ENCODE measurements around the gene HELZ2.

DNA sequence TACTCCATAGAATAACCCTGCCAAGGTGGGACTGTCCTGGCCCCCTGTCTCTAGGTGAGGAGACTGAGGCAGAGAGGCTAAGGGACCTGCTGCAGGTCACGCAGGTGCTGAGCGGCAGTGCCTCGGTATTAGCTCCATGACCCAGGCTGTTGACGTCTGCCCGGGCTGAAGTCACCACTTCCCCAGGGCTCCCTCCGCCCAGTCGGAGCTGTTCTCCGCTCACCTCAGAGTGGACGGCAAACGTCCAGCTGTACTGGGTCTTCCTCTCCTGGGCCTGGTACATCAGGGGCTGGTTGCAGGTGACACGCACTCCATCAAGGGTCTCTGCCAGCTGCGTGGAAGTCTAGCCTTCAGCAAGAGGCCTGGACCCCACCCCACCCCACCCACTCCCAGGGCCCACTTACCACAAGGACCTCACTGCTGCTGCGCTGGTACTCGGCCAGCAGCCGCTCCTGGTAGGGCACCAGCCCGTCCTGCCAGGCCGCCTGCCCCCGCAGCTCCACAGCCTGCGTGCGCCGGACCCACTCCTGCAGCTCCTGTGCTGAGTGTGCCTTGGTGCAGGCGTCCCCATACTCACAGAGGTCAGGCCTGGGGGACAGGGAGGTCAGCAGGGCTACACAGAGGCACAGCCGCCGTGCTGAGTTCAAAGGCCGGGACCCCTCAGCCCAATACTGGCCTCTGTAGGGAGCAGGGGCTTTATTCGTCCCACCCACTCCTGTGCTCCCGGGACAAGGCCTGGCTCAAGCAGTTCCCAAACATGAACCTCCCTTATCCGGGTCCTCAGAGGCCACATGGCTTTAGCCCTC, 3.6 kb downstream of the HELZ2 start:
- TF ChIP-seq, protein P1, sequence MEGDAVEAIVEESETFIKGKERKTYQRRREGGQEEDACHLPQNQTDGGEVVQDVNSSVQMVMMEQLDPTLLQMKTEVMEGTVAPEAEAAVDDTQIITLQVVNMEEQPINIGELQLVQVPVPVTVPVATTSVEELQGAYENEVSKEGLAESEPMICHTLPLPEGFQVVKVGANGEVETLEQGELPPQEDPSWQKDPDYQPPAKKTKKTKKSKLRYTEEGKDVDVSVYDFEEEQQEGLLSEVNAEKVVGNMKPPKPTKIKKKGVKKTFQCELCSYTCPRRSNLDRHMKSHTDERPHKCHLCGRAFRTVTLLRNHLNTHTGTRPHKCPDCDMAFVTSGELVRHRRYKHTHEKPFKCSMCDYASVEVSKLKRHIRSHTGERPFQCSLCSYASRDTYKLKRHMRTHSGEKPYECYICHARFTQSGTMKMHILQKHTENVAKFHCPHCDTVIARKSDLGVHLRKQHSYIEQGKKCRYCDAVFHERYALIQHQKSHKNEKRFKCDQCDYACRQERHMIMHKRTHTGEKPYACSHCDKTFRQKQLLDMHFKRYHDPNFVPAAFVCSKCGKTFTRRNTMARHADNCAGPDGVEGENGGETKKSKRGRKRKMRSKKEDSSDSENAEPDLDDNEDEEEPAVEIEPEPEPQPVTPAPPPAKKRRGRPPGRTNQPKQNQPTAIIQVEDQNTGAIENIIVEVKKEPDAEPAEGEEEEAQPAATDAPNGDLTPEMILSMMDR (IDR thresholded peaks at IDR 0.05) = no peak
- no peak for TF ChIP-seq EP300 (IDR thresholded peaks at IDR 0.05)
- TF ChIP-seq POLR2A (IDR thresholded peaks at IDR 0.05) = no peak
